GM19463 (cell line): Measurements from ENCODE around the gene ARHGAP44.

Experiments
- ATAC-seq: cut with Tn5 transposase; IDR thresholded peaks from one replicate; pipeline ENCODE4 v1.9.1; 2021; ENCODE audit warnings: mild to moderate bottlenecking, moderate library complexity; ENCODE audit not compliant: unreplicated experiment

The ARHGAP44 gene, protein sequence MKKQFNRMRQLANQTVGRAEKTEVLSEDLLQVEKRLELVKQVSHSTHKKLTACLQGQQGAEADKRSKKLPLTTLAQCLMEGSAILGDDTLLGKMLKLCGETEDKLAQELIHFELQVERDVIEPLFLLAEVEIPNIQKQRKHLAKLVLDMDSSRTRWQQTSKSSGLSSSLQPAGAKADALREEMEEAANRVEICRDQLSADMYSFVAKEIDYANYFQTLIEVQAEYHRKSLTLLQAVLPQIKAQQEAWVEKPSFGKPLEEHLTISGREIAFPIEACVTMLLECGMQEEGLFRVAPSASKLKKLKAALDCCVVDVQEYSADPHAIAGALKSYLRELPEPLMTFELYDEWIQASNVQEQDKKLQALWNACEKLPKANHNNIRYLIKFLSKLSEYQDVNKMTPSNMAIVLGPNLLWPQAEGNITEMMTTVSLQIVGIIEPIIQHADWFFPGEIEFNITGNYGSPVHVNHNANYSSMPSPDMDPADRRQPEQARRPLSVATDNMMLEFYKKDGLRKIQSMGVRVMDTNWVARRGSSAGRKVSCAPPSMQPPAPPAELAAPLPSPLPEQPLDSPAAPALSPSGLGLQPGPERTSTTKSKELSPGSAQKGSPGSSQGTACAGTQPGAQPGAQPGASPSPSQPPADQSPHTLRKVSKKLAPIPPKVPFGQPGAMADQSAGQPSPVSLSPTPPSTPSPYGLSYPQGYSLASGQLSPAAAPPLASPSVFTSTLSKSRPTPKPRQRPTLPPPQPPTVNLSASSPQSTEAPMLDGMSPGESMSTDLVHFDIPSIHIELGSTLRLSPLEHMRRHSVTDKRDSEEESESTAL

DNA sequence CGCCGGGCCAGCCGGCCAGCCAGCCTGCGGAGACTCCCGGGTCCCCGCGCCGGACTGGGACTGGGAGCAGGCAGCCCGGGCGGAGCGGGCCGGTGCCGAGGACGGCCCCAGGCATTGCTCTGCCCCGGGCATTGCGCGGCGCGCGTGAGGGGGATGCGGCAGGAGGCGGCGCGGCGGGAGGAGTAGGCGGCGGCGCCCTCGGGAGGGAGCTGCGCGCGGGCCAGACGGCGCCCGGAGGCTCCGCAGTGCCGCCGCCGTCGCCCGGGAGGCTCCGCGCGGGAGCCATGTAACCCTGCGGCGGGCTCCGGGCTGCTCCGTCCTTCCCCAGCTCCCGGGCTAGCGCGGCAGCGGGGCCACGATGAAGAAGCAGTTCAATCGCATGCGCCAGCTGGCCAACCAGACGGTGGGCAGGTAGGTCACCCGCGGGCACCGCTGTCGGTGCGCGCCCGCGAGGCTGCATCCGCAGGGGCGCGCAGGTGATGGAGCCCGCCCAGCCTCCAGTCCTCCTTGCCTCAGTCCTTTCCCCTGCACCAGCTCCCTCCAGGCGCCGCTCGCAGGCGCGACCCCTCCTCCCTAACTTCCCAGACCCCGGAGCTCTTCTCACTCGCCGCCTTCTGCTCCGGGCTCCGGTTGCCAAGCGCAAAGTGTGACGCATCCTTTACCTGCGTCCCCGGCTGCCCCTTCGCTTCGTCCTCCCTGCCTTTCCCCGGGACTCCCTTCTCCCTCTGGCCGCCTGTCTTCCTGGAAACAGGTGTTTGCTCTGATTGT lies at the start of gene ARHGAP44:
TSS of gene ARHGAP44 (plus strand) at position 18 of the 768 bp plus-strand sequence. CDS start at position 359, 341 bp downstream.
- peak; percentile 76 for ATAC-seq

DNA sequence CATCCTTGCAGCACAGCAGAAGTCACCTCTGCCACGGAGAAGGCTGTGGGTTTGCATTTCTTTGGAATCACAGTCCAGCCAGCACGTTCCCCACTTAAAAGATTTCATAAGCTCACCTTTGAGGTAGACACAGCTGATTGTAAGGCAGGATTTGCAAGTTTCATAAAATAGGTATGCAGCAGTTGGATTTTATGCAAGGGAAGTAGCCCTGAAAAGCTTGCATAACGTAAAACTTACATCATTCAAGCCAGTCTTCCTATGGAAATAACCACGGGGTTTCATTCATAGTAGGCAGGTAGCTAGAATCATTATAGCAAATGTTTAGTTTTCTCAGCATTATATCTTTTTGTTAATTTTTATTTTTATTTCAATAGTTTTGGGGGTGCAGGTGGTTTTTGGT lies 49.8 kb upstream of the ARHGAP44 start:
- ATAC-seq, result no peak

DNA sequence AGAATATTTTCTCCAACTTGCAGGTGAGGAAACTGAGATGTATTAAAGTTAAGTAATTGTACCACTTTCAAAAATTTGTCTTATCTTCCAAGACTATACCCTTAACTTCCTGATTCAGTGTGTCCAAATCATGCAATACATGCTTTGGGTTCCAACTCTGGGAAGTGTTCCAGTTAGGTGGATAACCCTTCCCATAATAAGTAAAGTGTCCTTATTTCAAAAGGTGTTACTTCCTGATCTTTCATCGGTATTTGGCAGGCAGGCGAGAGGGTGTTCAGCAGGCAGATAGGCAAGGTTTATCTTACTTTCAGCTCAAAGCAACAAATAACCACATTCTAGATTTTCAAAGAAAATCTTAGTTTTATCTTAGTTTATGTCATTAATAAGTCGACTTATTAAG lies 46.3 kb upstream of the ARHGAP44 start:
- no peak for ATAC-seq

DNA sequence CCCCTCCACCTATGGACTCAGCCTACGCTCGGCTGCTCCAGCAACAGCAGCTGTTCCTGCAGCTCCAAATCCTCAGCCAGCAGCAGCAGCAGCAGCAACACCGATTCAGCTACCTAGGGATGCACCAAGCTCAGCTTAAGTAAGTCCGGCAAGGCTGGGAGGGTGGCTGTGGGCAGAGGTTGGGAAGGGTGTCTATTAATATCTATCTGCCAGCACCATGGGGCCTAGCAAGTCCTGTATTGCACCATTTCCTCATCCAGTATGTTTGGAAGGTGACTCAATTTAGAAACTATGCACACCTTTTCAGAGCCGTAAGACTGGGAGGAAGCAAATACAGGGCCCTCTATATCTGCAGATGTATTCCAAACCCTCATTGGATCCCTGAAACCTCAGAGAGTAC lies 45.0 kb upstream of the ARHGAP44 start:
- no peak for ATAC-seq

DNA sequence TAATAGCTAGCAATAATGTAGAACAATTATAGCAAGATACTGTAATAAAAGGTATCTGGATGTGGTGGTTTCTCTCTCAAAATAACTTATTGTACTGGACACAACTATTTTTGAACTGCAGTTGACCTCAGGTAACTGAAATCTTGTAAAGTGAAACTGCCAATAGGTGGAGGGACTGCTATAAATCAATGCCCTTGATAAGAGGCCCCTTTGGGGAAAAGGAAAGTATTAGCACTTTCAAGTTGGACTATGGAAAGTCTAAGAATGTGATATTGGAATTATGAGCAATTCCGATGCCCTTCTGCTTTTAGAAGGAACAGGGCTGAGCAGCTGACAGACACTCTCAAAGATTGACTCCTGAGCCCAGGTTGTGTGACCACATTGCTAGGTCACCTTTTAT lies 44.5 kb upstream of the ARHGAP44 start:
- ATAC-seq, result no peak

DNA sequence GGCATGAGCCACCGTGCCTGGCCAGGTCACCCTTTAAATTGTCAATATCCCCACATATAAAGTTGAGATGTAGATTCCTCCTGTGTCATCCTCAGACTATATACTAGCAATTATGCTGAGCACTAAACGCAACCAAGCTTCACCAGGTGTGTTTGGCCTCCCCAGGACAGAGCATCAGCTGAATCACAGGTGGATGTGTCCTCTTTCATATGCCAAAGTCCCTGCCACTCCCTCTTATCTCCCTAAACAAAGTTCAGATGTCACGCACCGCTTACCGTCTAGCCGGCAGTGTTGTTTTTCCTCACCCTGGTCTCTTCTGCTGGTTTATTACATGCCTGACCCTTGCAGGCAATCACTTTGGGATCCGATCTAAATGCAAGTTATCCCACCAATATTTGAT lies 43.8 kb upstream of the ARHGAP44 start:
- no peak for ATAC-seq

DNA sequence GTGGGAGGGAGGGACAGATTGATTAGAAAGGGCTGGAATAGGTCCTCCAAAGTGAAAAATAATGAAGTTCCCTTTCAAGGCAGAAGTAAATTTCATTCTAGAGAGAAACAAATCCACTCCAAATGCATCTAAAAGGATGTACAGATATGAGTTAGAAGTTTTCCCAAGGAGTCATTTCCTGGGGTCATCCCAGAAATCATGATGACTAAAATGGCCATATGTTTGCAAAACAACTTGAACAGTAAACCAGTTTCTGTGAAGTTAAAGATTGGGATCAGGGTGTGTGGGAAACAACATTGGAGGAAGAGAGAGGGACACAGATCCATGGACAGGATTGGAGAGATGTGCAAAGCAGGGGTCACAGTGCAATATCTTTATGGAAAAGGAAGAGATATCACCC lies 32.5 kb upstream of the ARHGAP44 start:
- no peak for ATAC-seq

DNA sequence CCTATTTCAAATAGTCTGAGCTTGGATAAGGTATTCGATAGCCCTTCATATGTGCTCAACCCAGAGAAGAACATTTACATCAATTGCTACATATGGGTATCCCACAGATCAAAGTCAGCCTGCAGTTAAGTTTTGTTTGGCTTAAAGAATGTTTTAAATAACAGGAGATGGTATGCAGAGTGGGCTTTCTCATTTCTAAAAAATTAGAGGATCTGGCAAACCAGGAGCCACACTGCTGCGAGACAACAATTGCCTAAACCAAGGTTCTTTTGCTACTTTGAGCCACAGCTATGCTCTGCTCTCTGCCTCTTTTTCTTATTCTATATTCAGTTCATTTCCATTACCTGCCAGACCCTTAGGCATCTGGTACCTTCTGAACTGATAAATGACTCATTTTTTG lies 30.2 kb upstream of the ARHGAP44 start:
- ATAC-seq, result no peak

DNA sequence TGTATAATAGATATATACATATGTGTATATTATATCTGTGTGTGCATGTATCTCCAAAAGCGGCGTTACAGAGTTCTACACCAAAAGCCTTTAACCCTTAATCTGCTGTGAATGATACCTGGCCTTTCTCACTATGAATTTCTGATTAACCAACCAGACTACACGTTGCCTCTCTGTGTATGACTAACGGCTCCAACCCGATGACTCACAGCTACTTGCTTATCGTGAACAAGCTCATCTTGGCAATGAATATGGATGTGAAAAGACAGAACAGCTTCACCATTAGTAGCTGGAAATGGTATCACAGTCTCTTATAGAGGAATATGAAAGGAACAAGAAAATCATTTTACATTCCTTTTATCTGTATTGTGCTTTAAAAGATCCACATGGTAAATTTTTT lies 23.8 kb upstream of the ARHGAP44 start:
- no peak for ATAC-seq

DNA sequence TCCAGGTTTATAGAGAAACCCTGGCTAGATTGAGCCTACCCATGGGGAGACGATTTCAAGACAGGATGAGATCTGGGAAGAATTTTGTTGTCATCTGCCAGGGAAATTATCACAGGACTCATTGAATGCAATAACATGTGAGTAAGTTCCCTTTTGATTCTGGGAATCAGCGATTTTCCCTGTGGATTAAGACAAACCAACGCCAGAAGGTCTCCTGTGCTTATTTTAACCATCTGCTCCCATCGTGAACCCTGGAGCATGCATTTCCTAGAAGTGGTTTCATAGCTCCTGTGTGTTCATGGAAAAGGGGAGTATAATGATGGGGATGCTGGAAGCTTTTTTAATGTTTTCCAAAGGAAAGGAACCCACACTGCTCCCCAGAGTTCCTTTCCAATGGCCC lies 21.0 kb upstream of the ARHGAP44 start:
- ATAC-seq, result no peak

DNA sequence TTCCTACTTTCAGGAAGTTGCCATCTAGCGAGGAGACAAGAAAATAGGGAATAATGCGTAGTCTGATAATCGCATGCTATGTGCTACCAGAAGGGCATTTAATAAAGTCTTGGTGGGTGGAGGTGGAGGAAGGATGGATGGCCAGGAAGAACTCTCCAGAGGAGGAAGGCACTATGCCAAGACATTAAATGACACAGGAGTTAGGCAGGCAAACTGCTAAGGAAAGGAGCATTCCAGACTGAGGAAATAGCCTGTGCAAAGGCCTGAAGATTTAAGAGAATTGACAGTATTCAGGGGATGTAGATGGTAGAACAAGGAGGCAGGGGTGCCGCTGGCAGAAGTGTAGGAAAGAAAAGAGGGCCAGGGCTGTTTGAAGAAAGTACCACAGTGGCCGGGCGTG lies 19.3 kb upstream of the ARHGAP44 start:
- ATAC-seq, result no peak

DNA sequence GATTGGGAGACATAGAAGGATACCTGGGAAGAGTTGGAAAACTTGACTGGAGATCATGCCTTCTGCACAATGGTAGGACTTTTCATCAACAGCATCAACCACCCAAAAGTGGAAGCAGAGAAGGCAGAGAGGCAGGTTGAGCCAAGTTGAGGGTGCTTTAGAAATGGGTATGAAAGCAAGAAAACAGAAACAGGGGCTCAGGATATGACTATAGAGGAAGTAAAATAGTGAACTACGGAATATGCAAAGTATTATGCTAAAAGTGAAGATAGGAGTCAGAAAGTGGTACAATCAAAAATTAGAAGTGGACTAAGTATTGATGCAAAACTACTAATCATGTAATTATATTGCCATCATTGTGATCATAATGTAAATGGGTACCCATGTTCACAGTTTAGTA lies 16.1 kb upstream of the ARHGAP44 start:
- no peak for ATAC-seq

DNA sequence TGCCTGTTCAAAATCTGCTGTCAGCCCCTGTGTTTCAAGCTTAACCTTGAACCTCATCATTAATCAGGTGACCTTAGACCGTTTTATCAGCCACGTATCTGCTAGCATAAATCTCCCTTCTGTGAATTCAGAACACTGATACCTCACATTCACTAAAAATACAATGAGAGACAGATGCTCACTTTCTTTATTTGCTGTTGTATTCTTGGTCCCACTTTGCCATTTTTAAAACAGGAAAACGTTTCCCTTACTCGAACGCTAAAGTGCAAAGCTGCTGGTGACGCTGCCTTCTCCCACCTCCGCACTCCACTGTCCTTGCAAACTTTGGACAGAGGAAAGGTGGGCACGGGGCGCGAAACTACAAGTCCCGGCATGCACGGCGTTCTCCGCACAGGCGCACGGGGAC lies 220 bp upstream of the ARHGAP44 start:
- peak; percentile 95 for ATAC-seq

DNA sequence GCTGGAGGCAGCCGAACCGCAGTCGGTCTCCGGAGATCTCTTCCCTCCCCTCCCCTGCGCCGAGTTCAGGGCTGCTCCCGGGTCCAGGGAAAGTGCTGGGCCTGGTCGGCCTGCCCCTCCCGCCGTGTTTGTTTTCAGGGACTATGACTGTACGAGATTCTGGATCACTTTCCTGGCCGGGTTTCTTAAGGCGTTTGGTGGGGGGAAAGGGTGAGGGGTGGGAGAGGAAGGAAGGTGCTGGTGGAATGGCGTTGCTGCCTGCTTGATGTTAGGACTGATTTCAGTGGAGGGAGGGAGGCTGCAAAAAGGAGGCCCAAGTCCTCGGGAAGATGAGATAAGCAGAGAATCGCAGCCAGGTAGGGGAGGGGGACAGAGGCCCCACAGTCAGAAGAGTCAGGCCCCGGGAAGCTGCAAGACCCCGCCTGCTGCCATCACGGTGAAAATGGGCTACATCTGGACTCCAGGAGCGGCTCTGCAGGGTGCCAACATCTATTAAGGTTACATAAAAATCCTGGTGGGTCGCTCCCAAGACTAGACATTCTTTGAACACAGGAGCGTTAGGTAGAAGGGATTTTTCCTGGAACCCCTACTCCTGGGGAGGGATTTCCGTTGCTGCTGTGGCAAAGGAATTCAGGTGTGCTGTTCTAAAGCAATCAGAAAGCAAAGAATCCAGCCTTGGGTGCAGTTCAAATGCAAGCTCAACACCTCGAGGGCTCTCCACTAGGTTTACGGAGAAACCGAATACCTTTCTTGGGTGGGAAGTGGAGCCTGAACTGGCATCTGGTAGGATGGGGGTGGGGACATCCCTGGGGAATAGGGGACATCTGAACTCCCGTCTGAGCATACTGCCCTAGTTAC lies 1.2 kb downstream of the ARHGAP44 start:
- ATAC-seq, result no peak

DNA sequence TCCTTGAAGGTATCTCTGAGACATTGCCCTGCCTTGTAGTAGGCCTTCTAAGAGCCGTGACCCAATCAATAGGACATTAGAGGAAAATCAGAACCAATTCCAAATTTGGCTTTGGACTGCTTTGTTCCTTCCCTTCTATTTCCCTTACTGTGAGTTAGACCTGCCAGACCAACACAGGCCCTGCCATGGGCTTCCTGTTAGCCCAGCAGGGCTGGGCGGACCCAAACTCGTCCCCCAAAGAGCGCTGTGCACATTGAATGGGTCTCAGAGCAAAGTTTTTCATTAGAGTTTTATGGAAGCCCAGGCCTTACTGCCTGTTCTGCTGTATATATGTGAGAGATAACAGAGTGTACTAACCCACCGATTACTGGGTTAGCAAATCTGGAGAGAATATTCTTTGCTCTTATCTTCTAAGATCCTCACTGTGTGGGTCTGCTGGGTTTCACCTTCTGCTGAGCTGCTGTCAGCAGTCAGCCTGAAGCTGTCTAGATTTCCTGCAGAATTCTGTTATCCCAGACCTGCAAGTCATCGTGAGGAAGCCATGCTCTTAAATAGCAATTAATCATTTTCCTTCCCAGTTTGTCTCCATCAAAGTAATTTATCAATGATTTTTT lies 5.7 kb downstream of the ARHGAP44 start:
- no peak for ATAC-seq

DNA sequence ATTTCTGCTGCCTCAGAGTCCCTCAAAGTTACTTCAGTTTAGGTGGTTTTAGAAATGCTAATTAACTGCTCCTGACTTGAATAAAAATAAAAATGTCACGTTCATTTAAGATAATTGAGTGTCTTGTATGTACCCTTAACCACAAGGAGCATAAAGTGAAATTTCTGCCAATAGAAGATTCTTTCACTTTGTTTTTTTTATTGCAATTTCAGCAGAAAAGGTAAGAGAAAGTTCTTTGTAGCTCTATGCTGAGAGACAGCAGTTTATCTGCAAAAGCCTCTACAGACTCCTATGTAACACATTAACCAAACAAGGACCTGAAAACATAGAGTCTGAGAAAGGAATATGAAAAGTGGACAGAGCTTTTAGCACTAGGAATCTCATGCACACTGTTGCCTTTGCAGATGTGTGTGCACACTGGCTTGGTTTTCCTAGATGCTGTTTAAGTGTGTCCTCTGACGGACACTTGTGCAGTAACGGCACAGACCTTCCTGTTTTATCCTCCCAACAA lies 11.6 kb downstream of the ARHGAP44 start:
- ATAC-seq, result no peak

DNA sequence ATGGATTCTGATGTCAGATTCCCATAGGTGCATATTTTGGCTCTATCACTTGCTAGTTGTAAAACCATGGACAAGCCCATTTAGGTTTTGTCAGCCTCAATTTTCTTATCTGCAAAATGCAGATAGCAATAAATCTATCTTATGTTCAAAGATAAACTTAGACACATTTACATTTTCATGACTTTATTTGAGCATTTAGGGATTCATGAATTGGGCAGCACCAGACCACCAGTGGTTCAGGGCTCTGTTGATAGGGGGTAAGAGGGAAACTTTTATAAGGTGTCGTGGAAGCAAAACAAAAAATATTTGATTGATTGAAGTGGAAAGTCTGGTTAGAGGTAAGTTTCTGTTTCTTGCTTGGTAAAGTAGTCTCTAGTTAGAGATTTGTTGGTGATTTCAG lies 17.3 kb downstream of the ARHGAP44 start:
- no peak for ATAC-seq

DNA sequence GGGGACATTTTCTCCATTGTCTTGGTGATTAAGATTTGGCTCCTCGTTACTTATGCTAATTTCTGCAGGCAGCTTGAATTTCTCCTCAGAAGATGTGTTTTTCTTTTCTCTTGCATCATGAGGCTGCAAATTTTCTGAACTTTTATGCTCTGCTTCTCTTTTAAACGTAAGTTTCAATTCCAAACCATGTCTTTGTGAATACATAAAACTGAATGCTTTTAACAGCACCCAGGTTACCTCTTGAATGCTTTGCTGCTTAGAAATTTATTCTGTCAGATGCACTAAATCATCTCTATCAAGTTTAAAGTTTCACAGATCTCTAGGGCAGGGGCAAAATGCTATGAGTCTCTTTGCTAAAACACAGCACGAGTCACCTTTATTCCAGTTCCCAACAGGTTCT lies 19.4 kb downstream of the ARHGAP44 start:
- ATAC-seq, result no peak

DNA sequence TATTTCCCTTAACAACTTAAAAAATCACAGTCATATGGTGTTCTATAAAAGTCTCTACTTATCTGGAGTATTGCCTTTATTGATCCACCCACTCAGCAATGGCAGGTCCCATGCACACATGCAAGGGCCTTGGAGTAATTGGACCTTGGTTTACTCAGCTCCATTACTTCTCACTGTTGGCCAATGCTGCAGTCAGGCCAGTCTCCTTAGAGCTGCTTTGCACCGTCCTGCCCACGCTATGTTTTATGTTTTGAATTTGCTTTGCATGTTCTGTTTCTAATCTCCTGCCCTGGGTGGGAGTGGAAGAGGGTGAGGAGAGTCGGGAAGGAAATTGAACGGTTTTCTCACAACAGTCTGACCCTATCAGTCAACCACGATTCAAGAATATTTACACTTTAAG lies 23.6 kb downstream of the ARHGAP44 start:
- ATAC-seq, result no peak

DNA sequence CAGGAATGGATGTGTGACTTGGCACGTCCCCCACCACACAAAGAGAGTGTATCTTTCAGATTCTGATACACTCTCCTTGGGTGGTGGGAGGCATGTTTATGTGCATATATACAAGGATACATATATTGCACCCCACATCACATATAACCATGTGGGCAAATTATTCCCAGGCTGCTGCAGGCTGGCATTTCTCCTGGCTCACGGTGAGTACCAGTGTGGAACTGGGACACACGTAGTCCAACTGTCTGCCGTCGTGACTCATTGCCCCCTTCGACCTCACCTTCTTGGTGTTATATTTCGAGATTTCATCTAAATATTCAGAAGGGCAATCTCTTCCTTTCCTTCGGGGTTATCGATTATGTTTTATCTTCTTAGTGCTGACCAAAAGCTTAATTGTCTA lies 24.4 kb downstream of the ARHGAP44 start:
- no peak for ATAC-seq
